Erythroblast (primary cell): ENCODE data around the gene SUSD1.
"Not testable (repeated sequence)": the region's sequence is repeated elsewhere in the genome, so short reads cannot be mapped to it uniquely, and the experiment has no call there.

ENCODE experiments used
- GATA1 ChIP-seq: IDR thresholded peaks from 2 replicates; pipeline ENCODE4 v1.6.1; 2011; ENCODE audit warnings: low read depth, mild to moderate bottlenecking, control low read depth, low read length, moderate library complexity
- POLR2A ChIP-seq: IDR thresholded peaks from 2 replicates; pipeline ENCODE4 v1.6.1; 2011; ENCODE audit warnings: mild to moderate bottlenecking, low read length

GRCh38 chr9:112128399-112128798 lies 46.7 kb downstream of the SUSD1 start:
- TF ChIP-seq POLR2A, GATA1: not testable (repeated sequence)
